Ishikawa (cell line): Measurements from ENCODE around the gene BNIP5.

Experiments used
- CEBPB ChIP-seq: IDR thresholded peaks from 2 replicates; pipeline ENCODE4 v1.6.1; 2012
- CREB1 ChIP-seq: IDR thresholded peaks from 2 replicates; pipeline ENCODE4 v1.6.1; 2012; ENCODE audit warnings: low read depth
- EGR1 ChIP-seq: IDR thresholded peaks from 2 replicates; pipeline ENCODE4 v1.6.1; 2012
- EP300 ChIP-seq: IDR thresholded peaks from 2 replicates; pipeline ENCODE4 v1.6.1; 2012; ENCODE audit warnings: borderline replicate concordance
- FOXM1 ChIP-seq: IDR thresholded peaks from 2 replicates; pipeline ENCODE4 v1.6.1; 2012; ENCODE audit warnings: low read depth, borderline replicate concordance
- NFIC ChIP-seq: IDR thresholded peaks from 2 replicates; pipeline ENCODE4 v1.6.1; 2012
- RAD21 ChIP-seq: IDR thresholded peaks from 2 replicates; pipeline ENCODE4 v1.6.1; 2012; ENCODE audit warnings: low read depth
- TAF1 ChIP-seq: IDR thresholded peaks from 2 replicates; pipeline ENCODE4 v1.6.1; 2012; ENCODE audit warnings: low read depth, mild to moderate bottlenecking
- TCF12 ChIP-seq: IDR thresholded peaks from 2 replicates; pipeline ENCODE4 v1.6.1; 2012; ENCODE audit warnings: low read depth
- TEAD4 ChIP-seq: IDR thresholded peaks from 2 replicates; pipeline ENCODE4 v1.6.1; 2012
- USF1 ChIP-seq: IDR thresholded peaks from 2 replicates; pipeline ENCODE4 v1.6.1; 2012
- YY1 ChIP-seq: IDR thresholded peaks from 2 replicates; pipeline ENCODE4 v1.6.1; 2012; ENCODE audit warnings: low read depth
- ZBTB7A ChIP-seq: IDR thresholded peaks from 2 replicates; pipeline ENCODE4 v1.6.1; 2012; ENCODE audit warnings: low read depth
- TF ChIP-seq, protein P1 (sequence below): IDR thresholded peaks from 2 replicates; pipeline ENCODE4 v1.6.1; 2012
- TF ChIP-seq, protein P2 (sequence below): IDR thresholded peaks from 2 replicates; pipeline ENCODE4 v1.6.1; 2012; ENCODE audit warnings: low read depth, mild to moderate bottlenecking

BNIP5 gene

GRCh38 chr6:36314221-36315014 is 22.3 kb downstream of the BNIP5 start:
- TF ChIP-seq USF1 (0 out of 2 replicates have a peak, but pooled peaks have one; percentile 18), TCF12 (peak; percentile 42; the same call in 1 of the 2 replicates), CEBPB (peak; percentile 25; the same call in 1 of the 2 replicates), YY1 (no peak)

- TF ChIP-seq CREB1, result no peak
- TF ChIP-seq, protein P1, sequence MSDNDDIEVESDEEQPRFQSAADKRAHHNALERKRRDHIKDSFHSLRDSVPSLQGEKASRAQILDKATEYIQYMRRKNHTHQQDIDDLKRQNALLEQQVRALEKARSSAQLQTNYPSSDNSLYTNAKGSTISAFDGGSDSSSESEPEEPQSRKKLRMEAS, result no peak
- no peak for TF ChIP-seq FOXM1
- TF ChIP-seq TAF1, result no peak
- no peak for TF ChIP-seq EP300
- TF ChIP-seq ZBTB7A, result no peak
- no peak for TF ChIP-seq CEBPB
- TF ChIP-seq, protein P2, sequence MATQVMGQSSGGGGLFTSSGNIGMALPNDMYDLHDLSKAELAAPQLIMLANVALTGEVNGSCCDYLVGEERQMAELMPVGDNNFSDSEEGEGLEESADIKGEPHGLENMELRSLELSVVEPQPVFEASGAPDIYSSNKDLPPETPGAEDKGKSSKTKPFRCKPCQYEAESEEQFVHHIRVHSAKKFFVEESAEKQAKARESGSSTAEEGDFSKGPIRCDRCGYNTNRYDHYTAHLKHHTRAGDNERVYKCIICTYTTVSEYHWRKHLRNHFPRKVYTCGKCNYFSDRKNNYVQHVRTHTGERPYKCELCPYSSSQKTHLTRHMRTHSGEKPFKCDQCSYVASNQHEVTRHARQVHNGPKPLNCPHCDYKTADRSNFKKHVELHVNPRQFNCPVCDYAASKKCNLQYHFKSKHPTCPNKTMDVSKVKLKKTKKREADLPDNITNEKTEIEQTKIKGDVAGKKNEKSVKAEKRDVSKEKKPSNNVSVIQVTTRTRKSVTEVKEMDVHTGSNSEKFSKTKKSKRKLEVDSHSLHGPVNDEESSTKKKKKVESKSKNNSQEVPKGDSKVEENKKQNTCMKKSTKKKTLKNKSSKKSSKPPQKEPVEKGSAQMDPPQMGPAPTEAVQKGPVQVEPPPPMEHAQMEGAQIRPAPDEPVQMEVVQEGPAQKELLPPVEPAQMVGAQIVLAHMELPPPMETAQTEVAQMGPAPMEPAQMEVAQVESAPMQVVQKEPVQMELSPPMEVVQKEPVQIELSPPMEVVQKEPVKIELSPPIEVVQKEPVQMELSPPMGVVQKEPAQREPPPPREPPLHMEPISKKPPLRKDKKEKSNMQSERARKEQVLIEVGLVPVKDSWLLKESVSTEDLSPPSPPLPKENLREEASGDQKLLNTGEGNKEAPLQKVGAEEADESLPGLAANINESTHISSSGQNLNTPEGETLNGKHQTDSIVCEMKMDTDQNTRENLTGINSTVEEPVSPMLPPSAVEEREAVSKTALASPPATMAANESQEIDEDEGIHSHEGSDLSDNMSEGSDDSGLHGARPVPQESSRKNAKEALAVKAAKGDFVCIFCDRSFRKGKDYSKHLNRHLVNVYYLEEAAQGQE, result no peak
- TF ChIP-seq NFIC, result no peak
- no peak for TF ChIP-seq RAD21
- TF ChIP-seq USF1, result no peak
Observed at GRCh38 chr6:36313649-36313936, 23.1 kb downstream of the BNIP5 start.

GRCh38 chr6:36312854-36313648 is 23.6 kb downstream of the BNIP5 start:
- TF ChIP-seq NFIC, result no peak
- no peak for TF ChIP-seq CREB1
- TF ChIP-seq EP300, result no peak
- no peak for TF ChIP-seq TEAD4
- TF ChIP-seq, protein P1, result no peak
- TF ChIP-seq, protein P2, result no peak
- no peak for TF ChIP-seq YY1
- no peak for TF ChIP-seq USF1
- TF ChIP-seq ZBTB7A, result no peak
- no peak for TF ChIP-seq EGR1
- TF ChIP-seq TCF12, result no peak
- TF ChIP-seq RAD21, result no peak
- no peak for TF ChIP-seq CEBPB
- no peak for TF ChIP-seq TAF1
- TF ChIP-seq FOXM1, result no peak

GRCh38 chr6:36309900-36310299 is 26.8 kb downstream of the BNIP5 start:
- TF ChIP-seq, protein P2, result no peak
- TF ChIP-seq, protein P1, result no peak
- TF ChIP-seq EP300 (no peak), TEAD4 (no peak), USF1 (no peak), TCF12 (no peak), YY1 (no peak), NFIC (no peak), CREB1 (no peak), FOXM1 (no peak), EGR1 (no peak), ZBTB7A (no peak), CEBPB (no peak), RAD21 (no peak)
